HL-60 (cell line): ENCODE data around the gene NOVA2.

Experiments
- CTCF ChIP-seq: IDR thresholded peaks from one replicate; pipeline ENCODE4 v1.5.1; 2011; ENCODE audit warnings: low read length, control low read depth, inconsistent platforms; ENCODE audit not compliant: insufficient read depth
- SPI1 ChIP-seq: IDR thresholded peaks from 2 replicates; pipeline ENCODE4 v1.6.1; 2012; ENCODE audit warnings: low read depth, mild to moderate bottlenecking, borderline replicate concordance

GRCh38 chr19:45962021-45962420 is 11.6 kb downstream of the NOVA2 start:
- no peak for TF ChIP-seq CTCF
- no peak for TF ChIP-seq SPI1
